Stimulated activated CD4-positive, alpha-beta T cell treated with anti-CD3 and anti-CD28 coated beads, Interleukin-1b, Interleukin-23, amount 100 ng/mL, for 48 hours (primary cell): ENCODE results near the gene RNF7.
"Not testable (repeated sequence)": the region's sequence is repeated elsewhere in the genome, so short reads cannot be mapped to it uniquely, and the experiment has no call there.

Experiments
- DNase-seq: peaks from one replicate; pipeline ENCODE4 v3.0.0-alpha.2; 2020

Gene RNF7

GRCh38 chr3:141735770-141736465, 2.2 kb upstream of the RNF7 start:
- no peak for DNase-seq

- no peak for DNase-seq
Measured at GRCh38 chr3:141737093-141737492, 1.0 kb upstream of the RNF7 start.

- no peak for DNase-seq
Measured at GRCh38 chr3:141737678-141738021, 448 bp upstream of the RNF7 start.

DNA sequence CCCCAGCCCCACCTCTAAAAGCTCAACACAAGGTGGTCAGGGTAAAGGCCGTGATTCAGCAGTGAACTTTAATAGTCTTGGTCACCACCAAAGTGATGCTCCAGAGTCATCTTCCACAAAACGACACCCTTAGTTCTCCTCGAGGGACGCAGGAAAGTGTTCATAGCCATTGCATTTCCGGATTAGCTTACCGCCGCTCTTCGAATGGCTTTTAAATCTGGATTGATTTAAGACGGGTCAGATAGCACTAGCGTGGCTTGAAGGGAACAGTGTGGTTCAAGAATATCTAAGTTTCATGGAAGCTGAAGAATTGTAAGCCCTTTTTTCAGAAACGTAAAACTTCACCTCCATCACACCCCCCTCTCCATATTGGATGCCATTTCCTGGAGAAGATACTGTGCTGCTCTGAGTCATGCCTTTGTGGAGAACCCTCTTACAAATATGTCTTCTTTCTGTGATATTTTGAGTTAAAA, 829 bp downstream of the RNF7 start:
- no peak for DNase-seq

GRCh38 chr3:141739731-141740130, 1.6 kb downstream of the RNF7 start:
- no peak for DNase-seq

DNA sequence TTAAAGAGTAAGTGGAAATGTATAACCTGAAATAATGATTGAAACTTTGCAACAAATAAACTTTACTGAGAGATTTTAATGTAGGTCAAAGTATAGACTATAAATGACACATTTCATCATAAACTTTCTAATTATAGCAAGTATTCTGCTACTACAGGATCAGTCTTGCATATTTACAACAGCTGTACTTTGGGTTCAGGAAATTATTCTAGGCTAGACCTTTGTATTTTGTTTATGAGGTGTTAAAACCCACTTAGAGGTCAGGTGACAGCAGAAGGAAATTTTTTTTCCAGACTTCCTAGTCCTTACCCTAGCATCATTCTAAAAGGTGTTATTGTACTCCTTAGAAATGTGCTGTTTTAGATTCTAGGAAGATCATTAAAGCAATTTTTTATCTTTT, 2.3 kb downstream of the RNF7 start:
- DNase-seq = no peak

GRCh38 chr3:141743305-141743704, 5.2 kb downstream of the RNF7 start:
- no peak for DNase-seq

- DNase-seq = no peak
Measured at GRCh38 chr3:141746962-141747361, 8.9 kb downstream of the RNF7 start.

DNA sequence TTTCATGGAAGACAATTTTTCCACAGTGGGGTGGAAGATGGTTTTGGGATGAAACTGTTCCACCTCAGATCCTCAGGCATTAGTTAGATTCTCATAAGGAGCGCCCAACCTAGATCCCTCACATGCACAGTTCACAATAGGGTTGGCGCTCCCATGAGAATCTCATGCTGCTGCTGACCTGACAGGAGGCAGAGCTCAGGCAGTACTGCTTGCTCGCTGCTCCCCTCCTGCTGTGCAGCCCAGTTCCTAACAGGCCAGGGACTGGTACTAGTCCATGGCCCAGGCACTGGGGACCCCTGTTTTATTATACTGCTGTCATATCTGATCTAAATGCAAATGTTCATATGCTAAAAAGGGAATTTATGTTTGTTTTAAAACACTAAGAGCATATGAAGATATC, 15.3 kb downstream of the RNF7 start:
- DNase-seq = no peak

DNA sequence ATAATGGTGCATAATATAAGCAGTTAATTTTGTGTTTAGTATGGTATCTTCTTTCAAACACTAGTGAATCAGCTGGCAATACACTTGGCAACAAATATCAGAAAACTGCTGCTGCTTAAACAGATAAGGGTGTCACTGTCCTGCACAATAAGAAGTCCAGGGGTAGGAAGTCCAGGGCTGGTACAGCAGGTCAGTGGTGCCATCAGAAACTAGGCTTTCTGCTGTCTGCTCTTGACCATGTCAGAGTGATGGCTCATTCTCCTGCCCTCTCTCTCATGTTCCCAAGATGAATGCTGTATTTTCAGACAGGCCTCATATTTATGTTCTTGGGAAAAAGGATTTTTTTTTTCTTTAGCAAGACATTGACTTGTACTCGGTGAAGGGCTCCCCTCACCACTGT, 15.9 kb downstream of the RNF7 start:
- no peak for DNase-seq

DNA sequence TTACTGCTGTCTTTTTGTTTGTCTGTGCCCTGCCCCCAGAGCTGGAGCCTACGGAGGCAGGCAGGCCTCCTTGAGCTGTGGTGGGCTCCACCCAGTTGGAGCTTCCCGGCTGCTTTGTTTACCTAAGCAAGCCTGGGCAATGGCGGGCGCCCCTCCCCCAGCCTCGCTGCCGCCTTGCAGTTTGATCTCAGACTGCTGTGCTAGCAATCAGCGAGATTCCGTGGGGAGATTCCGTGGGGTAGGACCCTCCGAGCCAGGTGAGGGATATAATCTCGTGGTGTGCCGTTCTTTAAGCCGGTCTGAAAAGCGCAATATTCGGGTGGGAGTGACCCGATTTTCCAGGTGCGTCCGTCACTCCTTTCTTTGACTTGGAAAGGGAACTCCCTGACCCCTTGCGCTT, 24.5 kb downstream of the RNF7 start:
- not testable (repeated sequence) for DNase-seq

DNA sequence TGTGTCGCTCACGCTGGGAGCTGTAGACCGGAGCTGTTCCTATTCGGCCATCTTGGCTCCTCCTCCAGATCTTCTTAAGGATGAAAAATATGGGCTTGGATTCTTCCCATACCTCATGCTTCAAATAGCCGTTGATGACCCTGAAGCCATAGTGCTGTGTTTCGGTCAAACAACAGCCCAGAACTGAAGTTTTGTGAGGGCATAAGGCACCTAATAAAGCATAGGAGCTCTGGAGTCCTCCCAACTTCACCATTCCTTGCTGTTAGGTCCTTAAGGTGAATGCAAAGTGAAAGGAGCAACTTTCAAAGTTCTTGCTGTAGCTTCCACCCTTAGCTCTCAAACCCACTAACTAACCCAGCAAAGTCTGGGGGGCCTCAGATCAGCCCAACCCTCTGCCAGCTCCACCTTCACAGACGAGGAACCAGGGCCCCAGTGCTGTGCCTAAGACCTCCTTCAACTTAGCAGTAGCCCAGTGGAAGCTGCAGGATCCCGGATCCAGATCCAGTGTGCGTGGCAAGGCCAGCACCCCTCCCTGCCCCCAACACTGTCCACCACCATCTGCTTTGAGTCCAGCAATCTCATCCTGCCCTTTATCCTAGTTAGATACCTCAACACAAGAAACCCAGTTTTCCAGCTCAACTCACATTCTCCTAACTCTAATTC, 25.1 kb downstream of the RNF7 start, which contains the start of gene GRK7:
Gene GRK7, plus strand, starts transcription at position 321 of the 663 bp plus-strand sequence. CDS start 14,877 bp downstream, outside the sequence.
- DNase-seq = no peak

GRCh38 chr3:141764045-141764444, 25.9 kb downstream of the RNF7 start:
- DNase-seq = no peak

DNA sequence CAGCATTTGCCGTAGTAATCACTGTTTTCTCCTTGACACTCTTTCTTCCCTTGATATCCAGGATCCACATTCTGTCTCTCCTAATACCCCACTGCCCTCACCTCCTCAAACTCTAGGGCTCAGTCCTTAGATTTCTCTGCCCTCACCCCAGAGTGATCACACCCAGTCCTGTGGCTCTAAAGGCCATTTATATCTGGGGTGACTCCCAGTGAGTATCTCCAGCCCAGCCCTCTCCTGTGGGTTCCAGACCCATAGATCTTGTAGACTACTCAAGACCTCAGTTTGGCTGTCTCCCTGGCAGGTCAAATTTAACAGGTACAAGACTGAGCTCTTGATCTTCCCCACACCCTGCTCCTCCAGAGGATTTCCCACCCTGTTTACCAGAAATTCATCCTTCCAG, 26.4 kb downstream of the RNF7 start:
- no peak for DNase-seq

DNA sequence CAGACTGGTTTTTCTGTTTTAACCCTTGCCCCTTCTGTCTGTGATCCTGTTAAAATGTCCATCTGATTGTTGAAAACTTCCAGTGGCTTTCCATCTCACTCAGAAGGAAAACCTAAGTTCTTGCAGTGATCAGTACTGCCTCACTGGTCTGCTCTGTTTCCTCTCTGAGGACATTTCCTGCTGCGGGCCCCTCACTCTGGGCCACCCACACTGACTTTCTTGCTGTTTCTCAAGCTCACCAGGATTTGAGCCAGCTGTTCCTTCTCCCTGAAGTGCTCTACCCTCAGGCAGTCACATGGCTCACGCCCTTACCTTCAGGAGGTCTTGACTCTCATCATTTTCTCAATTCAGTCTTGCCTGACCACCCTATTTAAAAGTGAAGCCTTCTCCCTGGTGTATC, 26.9 kb downstream of the RNF7 start:
- no peak for DNase-seq

- no peak for DNase-seq
Measured at GRCh38 chr3:141767066-141767465, 29.0 kb downstream of the RNF7 start.

- no peak for DNase-seq
Measured at GRCh38 chr3:141769221-141769894, 31.3 kb downstream of the RNF7 start.

- no peak for DNase-seq
Measured at GRCh38 chr3:141773676-141774075, 35.6 kb downstream of the RNF7 start.

- no peak for DNase-seq
Measured at GRCh38 chr3:141776376-141776775, 38.3 kb downstream of the RNF7 start.

DNA sequence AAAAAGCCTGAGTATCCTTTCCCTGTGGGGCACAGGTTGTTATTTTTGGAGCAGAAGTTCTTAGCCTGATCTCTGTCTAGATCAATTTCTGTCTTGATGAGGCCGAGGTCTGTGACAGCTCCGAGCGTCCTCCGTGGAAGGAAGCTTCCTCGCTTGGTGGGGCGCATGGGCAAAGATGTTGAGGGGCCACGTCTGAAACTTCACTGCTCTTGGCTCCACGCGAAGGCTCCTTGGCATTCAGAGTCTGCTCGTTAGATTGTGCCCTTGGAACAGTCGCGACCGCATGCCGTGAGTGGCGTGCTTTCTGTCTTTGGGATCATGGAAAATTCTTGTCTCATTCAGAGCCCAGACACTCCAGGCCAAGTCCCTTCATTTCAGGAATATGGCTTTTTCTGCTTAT, 38.8 kb downstream of the RNF7 start:
- no peak for DNase-seq

DNA sequence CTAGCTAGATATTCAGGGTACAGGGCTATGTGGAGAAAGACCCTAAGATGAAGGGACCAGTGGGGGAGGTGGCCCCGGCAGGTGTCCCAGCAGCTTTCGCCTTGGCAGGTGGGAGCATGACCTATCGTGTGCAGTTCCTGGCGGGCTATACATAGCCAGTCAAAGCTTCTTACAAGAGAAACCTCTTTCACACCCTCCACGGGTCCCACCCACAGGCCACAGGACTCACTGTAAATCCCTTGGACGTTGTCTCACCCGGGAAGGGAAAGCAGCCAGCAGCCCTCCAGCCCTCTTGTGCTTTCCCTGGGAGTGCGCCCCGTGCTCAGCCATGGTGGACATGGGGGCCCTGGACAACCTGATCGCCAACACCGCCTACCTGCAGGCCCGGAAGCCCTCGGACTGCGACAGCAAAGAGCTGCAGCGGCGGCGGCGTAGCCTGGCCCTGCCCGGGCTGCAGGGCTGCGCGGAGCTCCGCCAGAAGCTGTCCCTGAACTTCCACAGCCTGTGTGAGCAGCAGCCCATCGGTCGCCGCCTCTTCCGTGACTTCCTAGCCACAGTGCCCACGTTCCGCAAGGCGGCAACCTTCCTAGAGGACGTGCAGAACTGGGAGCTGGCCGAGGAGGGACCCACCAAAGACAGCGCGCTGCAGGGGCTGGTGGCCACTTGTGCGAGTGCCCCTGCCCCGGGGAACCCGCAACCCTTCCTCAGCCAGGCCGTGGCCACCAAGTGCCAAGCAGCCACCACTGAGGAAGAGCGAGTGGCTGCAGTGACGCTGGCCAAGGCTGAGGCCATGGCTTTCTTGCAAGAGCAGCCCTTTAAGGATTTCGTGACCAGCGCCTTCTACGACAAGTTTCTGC, 40.1 kb downstream of the RNF7 start:
- no peak for DNase-seq

GRCh38 chr3:141779667-141780066, 41.6 kb downstream of the RNF7 start:
- DNase-seq = no peak

GRCh38 chr3:141782386-141782932, 44.4 kb downstream of the RNF7 start:
- no peak for DNase-seq
